ENCODE data around the gene NT5DC3.
"Not testable (repeated sequence)": the region's sequence is repeated elsewhere in the genome, so short reads cannot be mapped to it uniquely, and the experiment has no call there.

The NT5DC3 gene

GRCh38 chr12:103855896-103856657 is 15.0 kb upstream of the NT5DC3 start:
- in situ Hi-C loops (cut with HindIII; ENCODE audit: low sequenced_read_pairs), result loop anchor here (5.0 kb wide), 1 partner anchor 79 kb away; no protein-coding TSS in a partner anchor

- in situ Hi-C loops (cut with HindIII; ENCODE audit: low sequenced_read_pairs), result loop anchor here (5.0 kb wide), 1 partner anchor 78 kb away; no protein-coding TSS in a partner anchor
Measured at GRCh38 chr12:103855036-103855712, 14.1 kb upstream of the NT5DC3 start.

- in situ Hi-C loops (cut with HindIII; ENCODE audit: low sequenced_read_pairs), result no loop called here
Measured at GRCh38 chr12:103854372-103854973, 13.4 kb upstream of the NT5DC3 start.

GRCh38 chr12:103852498-103852997 is 11.5 kb upstream of the NT5DC3 start:
- in situ Hi-C loops (cut with HindIII; ENCODE audit: low sequenced_read_pairs), result no loop called here

- in situ Hi-C loops (cut with HindIII; ENCODE audit: low sequenced_read_pairs), result no loop called here
Measured at GRCh38 chr12:103851127-103851526, 10.1 kb upstream of the NT5DC3 start.

- in situ Hi-C loops (cut with HindIII; ENCODE audit: low sequenced_read_pairs), result no loop called here
Measured at GRCh38 chr12:103850429-103850828, 9.4 kb upstream of the NT5DC3 start.

GRCh38 chr12:103848917-103849491 is 8.0 kb upstream of the NT5DC3 start:
- in situ Hi-C loops (cut with HindIII; ENCODE audit: low sequenced_read_pairs), result no loop called here

GRCh38 chr12:103848143-103848542 is 7.1 kb upstream of the NT5DC3 start:
- in situ Hi-C loops (cut with HindIII; ENCODE audit: low sequenced_read_pairs), result no loop called here

- in situ Hi-C loops (cut with HindIII; ENCODE audit: low sequenced_read_pairs), result no loop called here
Measured at GRCh38 chr12:103846415-103846814, 5.4 kb upstream of the NT5DC3 start.

- in situ Hi-C loops (cut with HindIII; ENCODE audit: low sequenced_read_pairs), result no loop called here
Measured at GRCh38 chr12:103844305-103844704, 3.3 kb upstream of the NT5DC3 start.

- in situ Hi-C loops (cut with HindIII; ENCODE audit: low sequenced_read_pairs), result no loop called here
Measured at GRCh38 chr12:103841690-103842584, 903 bp upstream of the NT5DC3 start.

GRCh38 chr12:103840462-103840875 is 565 bp downstream of the NT5DC3 start:
- in situ Hi-C loops (cut with HindIII; ENCODE audit: low sequenced_read_pairs), result no loop called here

- in situ Hi-C loops (cut with HindIII; ENCODE audit: low sequenced_read_pairs), result no loop called here
Measured at GRCh38 chr12:103839609-103840461, 1.2 kb downstream of the NT5DC3 start.

- in situ Hi-C loops (cut with HindIII; ENCODE audit: low sequenced_read_pairs), result no loop called here
Measured at GRCh38 chr12:103839103-103839502, 1.9 kb downstream of the NT5DC3 start.

- in situ Hi-C loops (cut with HindIII; ENCODE audit: low sequenced_read_pairs), result no loop called here
Measured at GRCh38 chr12:103838254-103838914, 2.6 kb downstream of the NT5DC3 start.

GRCh38 chr12:103836345-103836744 is 4.7 kb downstream of the NT5DC3 start:
- in situ Hi-C loops (cut with HindIII; ENCODE audit: low sequenced_read_pairs), result no loop called here

GRCh38 chr12:103835747-103836335 is 5.2 kb downstream of the NT5DC3 start:
- in situ Hi-C loops (cut with HindIII; ENCODE audit: low sequenced_read_pairs), result not testable (repeated sequence)

GRCh38 chr12:103834942-103835341 is 6.1 kb downstream of the NT5DC3 start:
- in situ Hi-C loops (cut with HindIII; ENCODE audit: low sequenced_read_pairs), result loop anchor here (5.0 kb wide), 1 partner anchor 58 kb away; no protein-coding TSS in a partner anchor
